Breast epithelium (tissue), 4 donors: ENCODE data around the gene INSR. TPM values are rescaled to one million over a fixed set of nuclear protein-coding genes. Genes with fewer than 3 reads are reported as not detected.
A peak's percentile ranks its signal among the peaks of the same experiment; 100 is the strongest.

Experiments used
- DNase-seq, 2 donors: peaks; one replicate each; pipeline ENCODE4 v3.0.0-alpha.2; 2019; ENCODE audit warnings: low spot score in 2 of 2
- H3K27ac ChIP-seq, 2 donors: fragments of 200-600 bp; sonication (generic) in 1 of 2; one replicate each; pipeline ENCODE4 v1.5.1; 2016 to 2019; ENCODE audit warnings: mild to moderate bottlenecking in 1 of 2
- H3K27me3 ChIP-seq, 2 donors: fragments of 200-600 bp; sonication (generic) in 1 of 2; one replicate each; pipeline versions ENCODE4 v1.5.1 to v1.6.0; 2017 to 2019; ENCODE audit warnings: control low read depth in 1 of 2, mild to moderate bottlenecking in 1 of 2
- H3K36me3 ChIP-seq: fragments of 200-600 bp; one replicate; pipeline ENCODE4 v1.5.1; 2019
- H3K4me1 ChIP-seq, 2 donors: fragments of 200-600 bp; sonication (generic); one replicate each; pipeline ENCODE4 v1.5.1; 2016 to 2019; ENCODE audit warnings: control low read depth in 1 of 2
- H3K4me3 ChIP-seq, 3 donors: fragments of 200-600 bp; sonication (generic); 1 replicate in 2 of 3; 2 replicates in 1 of 3; pipeline ENCODE4 v1.5.1; 2016 to 2019; ENCODE audit warnings: mild to moderate bottlenecking in 3 of 3, moderate library complexity in 2 of 3
- H3K9me3 ChIP-seq, 2 donors: fragments of 200-600 bp; sonication (generic) in 1 of 2; one replicate each; pipeline ENCODE4 v1.5.1; 2016 to 2019; ENCODE audit warnings: control low read depth in 1 of 2
- CTCF ChIP-seq, 3 donors: fragments of 450-650 bp; IDR thresholded peaks; one replicate each; pipeline ENCODE4 v1.5.1; 2016 to 2017; ENCODE audit warnings: antibody characterized with exemption in 3 of 3, mild to moderate bottlenecking in 3 of 3, moderate library complexity in 3 of 3
- POLR2A ChIP-seq: fragments of 450-650 bp; IDR thresholded peaks from one replicate; pipeline ENCODE4 v1.6.1; 2016; ENCODE audit warnings: antibody characterized with exemption, mild to moderate bottlenecking, moderate library complexity
- POLR2AphosphoS5 ChIP-seq, 3 donors: sonication (generic); formaldehyde crosslinking; IDR thresholded peaks; one replicate each; pipeline ENCODE4 v1.6.1; 2017; ENCODE audit warnings: antibody characterized with exemption in 3 of 3
- intact Hi-C: fragments of 100-400 bp; cut with DNase I; formaldehyde crosslinking; loops from one replicate; pipeline ENCODE4 v1.15.1; 2023; ENCODE audit warnings: low total_unique reads
- total RNA-seq, 3 donors: library from RNA; depleted of rRNA; stranded (reverse); fragments of >200 nt; gene quantifications; one replicate each; pipeline ENCODE4 v1.1.0, GENCODE V29; 2016

Gene INSR
- total RNA-seq, 3 donors from 2014 or later: 66.3 to 108 (median 104) TPM

GRCh38 chr19:7170983-7171382 lies 123.2 kb downstream of the INSR start:
- no peak for DNase-seq
- Histone ChIP-seq H3K27ac (no peak overlapping the region), H3K9me3 (no peaks in the 10 kb centered on the region), H3K4me1 (no peaks in the 10 kb centered on the region), H3K27me3 (no peaks in the 10 kb centered on the region), H3K4me3 (no peak overlapping the region), H3K36me3 (peaks cover 11% of the 10 kb centered on the region)
- intact Hi-C loops: no loop called here
- no peak for TF ChIP-seq CTCF (IDR thresholded peaks at IDR 0.05)
- TF ChIP-seq POLR2AphosphoS5 (IDR thresholded peaks at IDR 0.05): no peak
- no peak for TF ChIP-seq POLR2A

- H3K36me3 ChIP-seq: peaks cover 11% of the 10 kb centered on the region
- no peak for DNase-seq
- H3K4me3 ChIP-seq: no peak overlapping the region
- TF ChIP-seq POLR2A (no peak), POLR2AphosphoS5 (IDR thresholded peaks at IDR 0.05) (no peak), CTCF (IDR thresholded peaks at IDR 0.05) (no peak)
- no peaks in the 10 kb centered on the region for H3K9me3 ChIP-seq
- H3K27ac ChIP-seq: no peak overlapping the region
- intact Hi-C loops: no loop called here
- H3K4me1 ChIP-seq: no peaks in the 10 kb centered on the region
- H3K27me3 ChIP-seq: no peaks in the 10 kb centered on the region
Observed at GRCh38 chr19:7168941-7169340, 125.3 kb downstream of the INSR start.

- H3K4me1 ChIP-seq: no peaks in the 10 kb centered on the region
- H3K4me3 ChIP-seq: no peak overlapping the region
- intact Hi-C loops: no loop called here
- no peaks in the 10 kb centered on the region for H3K9me3 ChIP-seq
- no peak for DNase-seq
- H3K27ac ChIP-seq: no peak overlapping the region
- peaks cover 4% of the 10 kb centered on the region for H3K36me3 ChIP-seq
- TF ChIP-seq CTCF (IDR thresholded peaks at IDR 0.05): no peak
- TF ChIP-seq POLR2A: no peak
- no peak for TF ChIP-seq POLR2AphosphoS5 (IDR thresholded peaks at IDR 0.05)
- H3K27me3 ChIP-seq: no peaks in the 10 kb centered on the region
Observed at GRCh38 chr19:7161292-7161691, 132.9 kb downstream of the INSR start.

- DNase-seq: no peak
- Histone ChIP-seq H3K27ac (peak overlapping the region in 1 of 2 donors; percentile 53), H3K4me1 (no peaks in the 10 kb centered on the region), H3K4me3 (no peak overlapping the region), H3K27me3 (no peaks in the 10 kb centered on the region), H3K36me3 (peaks cover 4% of the 10 kb centered on the region), H3K9me3 (no peaks in the 10 kb centered on the region)
- intact Hi-C loops: no loop called here
- TF ChIP-seq POLR2AphosphoS5 (IDR thresholded peaks at IDR 0.05): no peak
- no peak for TF ChIP-seq POLR2A
- TF ChIP-seq CTCF (IDR thresholded peaks at IDR 0.05): no peak
Observed at GRCh38 chr19:7159105-7159933, 134.9 kb downstream of the INSR start.

GRCh38 chr19:7153022-7153421 lies 141.2 kb downstream of the INSR start:
- no peak overlapping the region for H3K4me3 ChIP-seq
- no peak overlapping the region for H3K27ac ChIP-seq
- DNase-seq: no peak
- TF ChIP-seq CTCF (IDR thresholded peaks at IDR 0.05) (no peak), POLR2AphosphoS5 (IDR thresholded peaks at IDR 0.05) (no peak), POLR2A (no peak)
- H3K27me3 ChIP-seq: no peaks in the 10 kb centered on the region
- no peaks in the 10 kb centered on the region for H3K4me1 ChIP-seq
- no peaks in the 10 kb centered on the region for H3K36me3 ChIP-seq
- intact Hi-C loops: no loop called here
- H3K9me3 ChIP-seq: no peaks in the 10 kb centered on the region
